ENCODE data around the gene GAMT. TPM values are rescaled to one million over a fixed set of nuclear protein-coding genes. Genes with fewer than 3 reads are reported as not detected.

Gene GAMT
- total and polyA plus RNA-seq, 3 experiments from 2014 or later = 20.4 to 29.5 (median 29.0) TPM

DNA sequence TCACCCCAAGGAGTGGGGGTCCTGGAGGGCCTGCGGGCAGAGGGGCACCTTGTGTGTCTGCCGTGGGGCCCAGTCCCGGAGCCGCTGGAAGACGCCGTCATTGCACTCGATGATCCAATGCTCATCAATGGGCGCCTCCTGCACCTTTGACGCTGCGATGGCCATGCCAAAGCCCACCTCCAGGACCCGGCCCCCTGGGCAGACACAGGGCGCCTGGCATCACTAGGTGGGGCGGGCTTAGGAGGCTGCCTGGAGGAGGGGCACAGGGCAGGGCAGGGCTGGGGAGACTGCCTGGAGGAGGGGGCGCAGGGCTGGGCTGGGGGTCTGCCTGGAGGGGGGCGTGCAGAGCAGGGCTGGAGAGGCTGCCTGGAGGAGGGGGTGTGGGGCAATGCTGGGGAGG, 1.6 kb downstream of the GAMT start:
- H3K36me3 ChIP-seq (ENCODE audit: insufficient read depth, low read length) = no peaks in the 10 kb centered on the region
- H3K4me3 ChIP-seq (ENCODE audit: low read length) = no peak overlapping the region
- Mint-ChIP-seq H3K4me3 (peak overlapping the region in 1 of 7 donors; percentile 13), H3K27ac (no peak overlapping the region), H3K4me1 (peaks cover 0 to 25% (median 4%) of the 10 kb centered on the region in 3 donors), H3K9me3 (no peaks in the 10 kb centered on the region), H3K36me3 (no peaks in the 10 kb centered on the region), H3K27me3 (peaks cover 5 to 8% of the 10 kb centered on the region in 2 donors)
- H3K27ac ChIP-seq (ENCODE audit: low read depth, low read length) = no peak overlapping the region
- DNase-seq = no peak
- CTCF ChIA-PET = no interaction called here
- H3K27me3 ChIP-seq (ENCODE audit: insufficient read depth, low read length, poor library complexity, severe bottlenecking) = no peaks in the 10 kb centered on the region
- peaks cover 23% of the 10 kb centered on the region for H3K4me1 ChIP-seq (ENCODE audit: insufficient read depth, low read length)
- POLR2A ChIA-PET = no interaction called here
- H3K9me3 ChIP-seq (ENCODE audit: low read length) = no peaks in the 10 kb centered on the region

DNA sequence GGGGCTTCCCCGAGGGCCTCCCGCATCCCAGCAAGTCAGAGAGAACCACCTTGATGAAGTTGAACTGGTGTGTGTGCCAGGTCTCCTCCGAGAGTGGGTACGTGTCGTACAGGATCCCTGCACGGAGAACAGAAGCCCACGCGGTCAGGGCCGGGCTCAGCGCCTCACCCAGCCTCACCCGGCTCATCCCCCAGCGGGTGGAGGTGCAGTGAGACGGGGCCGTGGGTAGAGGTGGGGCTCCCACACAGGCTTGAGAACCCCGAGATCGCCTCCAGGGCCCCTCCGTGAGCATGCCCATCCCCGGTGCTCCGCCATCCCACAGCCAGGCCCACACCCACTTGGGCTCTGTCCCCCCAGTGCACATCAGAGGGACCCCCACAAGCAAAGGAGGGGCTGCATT, 2.3 kb downstream of the GAMT start:
- Histone ChIP-seq H3K9me3 (ENCODE audit: low read length) (no peaks in the 10 kb centered on the region), H3K4me3 (ENCODE audit: low read length) (no peak overlapping the region), H3K27me3 (ENCODE audit: insufficient read depth, low read length, poor library complexity, severe bottlenecking) (no peaks in the 10 kb centered on the region), H3K36me3 (ENCODE audit: insufficient read depth, low read length) (no peaks in the 10 kb centered on the region), H3K4me1 (ENCODE audit: insufficient read depth, low read length) (peaks cover 23% of the 10 kb centered on the region), H3K27ac (ENCODE audit: low read depth, low read length) (no peak overlapping the region)
- no peaks in the 10 kb centered on the region for H3K9me3 Mint-ChIP-seq
- POLR2A ChIA-PET = no interaction called here
- peaks cover 0 to 25% (median 4%) of the 10 kb centered on the region in 3 donors for H3K4me1 Mint-ChIP-seq
- peaks cover 5 to 8% of the 10 kb centered on the region in 2 donors for H3K27me3 Mint-ChIP-seq
- peak overlapping the region in 1 of 8 donors; percentile 92 for H3K27ac Mint-ChIP-seq
- DNase-seq = no peak
- peaks cover 0 to 1% (median 0%) of the 10 kb centered on the region in 3 donors for H3K36me3 Mint-ChIP-seq
- CTCF ChIA-PET = no interaction called here
- H3K4me3 Mint-ChIP-seq = no peak overlapping the region

DNA sequence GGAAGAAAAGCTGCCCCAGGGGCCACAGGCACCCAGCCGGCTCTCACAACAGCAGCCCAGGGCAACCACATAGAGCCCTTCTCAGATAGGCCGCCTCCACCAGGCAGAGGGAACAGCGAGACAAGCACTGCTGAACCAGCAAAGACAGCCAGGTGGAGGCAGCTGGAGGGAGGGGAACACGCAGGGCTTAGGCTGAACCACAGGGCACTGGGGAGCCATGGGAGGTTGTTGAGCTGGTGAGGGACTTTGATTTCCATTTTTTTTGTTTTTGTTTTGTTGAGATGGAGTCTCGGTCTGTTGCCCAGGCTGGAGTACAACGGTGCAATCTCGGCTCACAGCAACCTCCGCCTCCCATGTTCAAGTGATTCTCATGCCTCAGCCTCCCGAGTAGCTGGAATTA, 3.5 kb downstream of the GAMT start:
- no peak overlapping the region for H3K4me3 Mint-ChIP-seq
- ChIA-PET POLR2A (no interaction called here), CTCF (no interaction called here)
- no peaks in the 10 kb centered on the region for H3K9me3 Mint-ChIP-seq
- Histone ChIP-seq H3K4me1 (ENCODE audit: insufficient read depth, low read length) (peaks cover 23% of the 10 kb centered on the region), H3K27ac (ENCODE audit: low read depth, low read length) (no peak overlapping the region), H3K27me3 (ENCODE audit: insufficient read depth, low read length, poor library complexity, severe bottlenecking) (no peaks in the 10 kb centered on the region), H3K9me3 (ENCODE audit: low read length) (no peaks in the 10 kb centered on the region), H3K4me3 (ENCODE audit: low read length) (no peak overlapping the region), H3K36me3 (ENCODE audit: insufficient read depth, low read length) (no peaks in the 10 kb centered on the region)
- H3K27me3 Mint-ChIP-seq = peaks cover 4% of the 10 kb centered on the region in 2 donors
- peaks cover 0 to 24% (median 4%) of the 10 kb centered on the region in 3 donors for H3K4me1 Mint-ChIP-seq
- H3K36me3 Mint-ChIP-seq = peaks cover 0 to 10% (median 0%) of the 10 kb centered on the region in 3 donors
- no peak for DNase-seq
- H3K27ac Mint-ChIP-seq = no peak overlapping the region

DNA sequence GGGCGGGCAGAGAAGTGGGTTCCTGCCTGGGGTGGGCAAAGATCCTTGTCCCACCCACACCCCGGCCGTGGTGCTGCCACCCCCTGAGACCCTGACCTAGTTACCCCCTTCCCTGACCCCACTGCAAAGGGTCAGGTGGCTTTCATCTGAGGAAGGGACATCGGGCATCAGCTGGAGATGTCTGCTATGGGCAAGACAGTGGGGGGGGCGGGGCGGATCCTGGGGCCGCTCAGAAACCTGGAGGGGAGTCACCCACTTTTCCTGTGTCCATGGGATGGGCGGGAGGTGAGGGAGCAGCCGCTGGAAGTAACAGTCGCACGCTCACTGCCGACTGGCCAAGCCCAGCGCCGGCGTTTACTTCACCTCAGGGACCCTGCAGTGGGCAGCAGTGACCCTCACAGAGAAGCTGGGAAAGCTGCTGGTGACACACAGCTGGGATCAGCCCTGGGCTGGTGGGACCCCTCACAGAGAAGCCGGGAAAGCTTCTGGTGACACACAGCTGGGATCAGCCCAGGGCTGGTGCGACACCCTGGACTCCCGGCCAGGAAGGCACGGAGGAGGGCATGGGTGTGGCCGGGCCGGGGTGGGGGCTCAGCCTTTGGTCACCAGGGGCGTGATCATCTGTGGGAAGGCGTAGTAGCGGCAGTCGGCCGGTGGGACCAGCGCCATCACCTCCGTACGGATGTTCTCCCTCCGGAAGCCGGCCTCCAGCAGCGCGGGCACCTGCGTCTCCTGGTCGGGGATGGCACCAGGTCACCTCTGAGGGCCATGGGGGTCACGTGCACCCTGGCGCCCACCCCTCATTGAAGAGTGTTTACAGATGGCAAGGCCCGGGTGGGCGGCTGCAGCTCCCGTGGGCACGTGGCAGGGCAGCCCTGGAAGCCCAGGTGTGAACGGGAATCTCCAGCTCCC, 4.3 kb downstream of the GAMT start:
- H3K36me3 Mint-ChIP-seq = peaks cover 0 to 17% (median 0%) of the 10 kb centered on the region in 3 donors
- H3K9me3 ChIP-seq (ENCODE audit: low read length) = no peaks in the 10 kb centered on the region
- H3K4me1 ChIP-seq (ENCODE audit: insufficient read depth, low read length) = peaks cover 18% of the 10 kb centered on the region
- no peaks in the 10 kb centered on the region for H3K27me3 ChIP-seq (ENCODE audit: insufficient read depth, low read length, poor library complexity, severe bottlenecking)
- no peak overlapping the region for H3K4me3 Mint-ChIP-seq
- POLR2A ChIA-PET = no interaction called here
- H3K27ac ChIP-seq (ENCODE audit: low read depth, low read length) = no peak overlapping the region
- no peak overlapping the region for H3K4me3 ChIP-seq (ENCODE audit: low read length)
- H3K27me3 Mint-ChIP-seq = no peaks in the 10 kb centered on the region
- H3K4me1 Mint-ChIP-seq = peaks cover 0 to 19% (median 0%) of the 10 kb centered on the region in 3 donors
- DNase-seq = no peak
- no peaks in the 10 kb centered on the region for H3K9me3 Mint-ChIP-seq
- no peak overlapping the region for H3K27ac Mint-ChIP-seq
- CTCF ChIA-PET = no interaction called here
- H3K36me3 ChIP-seq (ENCODE audit: insufficient read depth, low read length) = no peaks in the 10 kb centered on the region

DNA sequence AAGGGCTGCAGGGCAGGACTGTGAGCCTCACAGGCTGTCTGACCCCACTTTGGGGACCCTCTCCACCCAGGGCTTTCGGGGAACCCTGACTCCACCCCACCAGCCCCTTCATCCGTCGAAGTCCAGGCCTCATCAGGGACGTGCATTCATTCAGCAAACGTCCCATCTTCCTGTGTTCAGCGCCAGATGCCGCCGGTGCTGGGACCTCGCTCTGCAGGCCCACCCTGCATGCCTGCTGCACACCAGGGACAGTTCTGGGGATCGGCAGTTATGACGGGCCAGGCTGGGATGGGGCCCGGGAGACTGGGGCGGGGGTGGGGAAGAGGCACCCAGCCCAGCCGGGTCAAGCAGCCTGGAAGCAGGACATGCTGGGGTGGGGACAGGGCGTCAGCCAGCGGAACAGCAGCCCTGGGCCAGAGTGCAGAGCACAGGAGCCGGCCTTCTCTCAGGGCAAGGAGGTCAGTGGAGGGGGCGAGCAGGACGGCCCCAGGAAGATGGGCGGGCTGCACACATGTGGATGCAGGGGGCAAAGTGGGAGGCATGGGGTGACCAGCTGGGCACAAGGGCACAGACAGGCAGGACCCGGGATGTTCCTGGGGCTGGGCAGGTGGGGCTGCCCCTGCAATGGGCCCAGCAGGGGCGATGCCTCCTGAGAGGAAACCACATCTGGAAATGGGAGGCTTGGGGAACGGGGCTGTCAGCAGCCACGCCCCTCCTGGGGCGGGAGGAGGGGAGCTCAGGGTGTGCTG, 5.1 kb downstream of the GAMT start:
- H3K4me3 ChIP-seq (ENCODE audit: low read length) = no peak overlapping the region
- H3K4me3 Mint-ChIP-seq = no peak overlapping the region
- H3K9me3 Mint-ChIP-seq = no peaks in the 10 kb centered on the region
- H3K4me1 ChIP-seq (ENCODE audit: insufficient read depth, low read length) = peaks cover 13% of the 10 kb centered on the region
- ChIA-PET CTCF (no interaction called here), POLR2A (no interaction called here)
- H3K4me1 Mint-ChIP-seq = peaks cover 0 to 19% (median 0%) of the 10 kb centered on the region in 3 donors
- H3K27me3 Mint-ChIP-seq = no peaks in the 10 kb centered on the region
- peaks cover 0 to 20% (median 0%) of the 10 kb centered on the region in 3 donors for H3K36me3 Mint-ChIP-seq
- no peak for DNase-seq
- H3K27ac Mint-ChIP-seq = no peak overlapping the region
- H3K27ac ChIP-seq (ENCODE audit: low read depth, low read length) = no peak overlapping the region
- H3K36me3 ChIP-seq (ENCODE audit: insufficient read depth, low read length) = no peaks in the 10 kb centered on the region
- no peaks in the 10 kb centered on the region for H3K9me3 ChIP-seq (ENCODE audit: low read length)
- H3K27me3 ChIP-seq (ENCODE audit: insufficient read depth, low read length, poor library complexity, severe bottlenecking) = no peaks in the 10 kb centered on the region

DNA sequence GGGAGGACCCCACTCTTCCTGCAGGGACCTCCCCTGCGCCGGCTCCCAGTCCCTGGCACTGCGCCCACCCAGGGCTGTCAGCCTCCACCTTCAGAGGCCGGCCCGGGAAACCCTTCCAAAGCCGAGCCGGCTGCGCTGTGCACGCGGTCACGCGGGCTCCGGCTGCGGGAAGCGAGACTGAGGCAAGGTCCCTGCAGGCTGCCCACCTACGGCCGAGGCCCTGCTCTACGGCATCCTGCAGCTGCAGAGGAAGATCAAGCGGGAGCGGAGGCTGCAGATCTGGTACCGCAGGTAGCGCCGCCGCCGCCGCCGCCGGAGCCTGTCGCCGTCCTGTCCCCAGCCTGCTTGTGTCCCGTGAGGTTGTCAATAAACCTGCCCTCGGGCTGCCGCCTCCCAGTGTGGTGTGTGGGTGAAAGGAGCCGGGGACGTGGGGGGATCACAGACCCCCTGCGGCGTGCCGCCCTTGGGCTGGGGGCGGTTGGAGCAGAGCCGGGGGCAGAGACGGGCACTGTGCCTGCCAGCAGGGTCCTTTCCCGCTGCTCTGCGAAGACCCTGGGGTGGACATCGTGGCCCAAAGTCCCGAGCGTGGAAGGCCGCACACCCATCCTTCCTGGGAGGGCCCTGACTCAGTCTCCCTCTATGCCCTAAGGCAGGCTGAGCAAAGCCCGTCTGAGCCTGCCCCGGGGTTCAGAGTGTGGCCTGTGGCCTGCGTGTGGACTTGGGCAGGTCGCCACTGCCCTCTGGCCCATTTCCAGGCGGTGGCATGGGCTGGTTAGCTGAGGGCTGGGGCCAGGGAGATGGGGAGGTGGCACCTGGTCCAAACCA, 5.9 kb downstream of the GAMT start:
- Histone ChIP-seq H3K9me3 (ENCODE audit: low read length) (no peaks in the 10 kb centered on the region), H3K4me1 (ENCODE audit: insufficient read depth, low read length) (peaks cover 8% of the 10 kb centered on the region), H3K36me3 (ENCODE audit: insufficient read depth, low read length) (no peaks in the 10 kb centered on the region), H3K27ac (ENCODE audit: low read depth, low read length) (no peak overlapping the region), H3K27me3 (ENCODE audit: insufficient read depth, low read length, poor library complexity, severe bottlenecking) (no peaks in the 10 kb centered on the region), H3K4me3 (ENCODE audit: low read length) (no peak overlapping the region)
- CTCF ChIA-PET = no interaction called here
- no peak overlapping the region for H3K4me3 Mint-ChIP-seq
- H3K27ac Mint-ChIP-seq = no peak overlapping the region
- H3K27me3 Mint-ChIP-seq = no peaks in the 10 kb centered on the region
- peaks cover 0 to 14% (median 0%) of the 10 kb centered on the region in 3 donors for H3K4me1 Mint-ChIP-seq
- no peak for DNase-seq
- H3K36me3 Mint-ChIP-seq = peaks cover 0 to 26% (median 0%) of the 10 kb centered on the region in 3 donors
- POLR2A ChIA-PET = no interaction called here
- no peaks in the 10 kb centered on the region for H3K9me3 Mint-ChIP-seq

DNA sequence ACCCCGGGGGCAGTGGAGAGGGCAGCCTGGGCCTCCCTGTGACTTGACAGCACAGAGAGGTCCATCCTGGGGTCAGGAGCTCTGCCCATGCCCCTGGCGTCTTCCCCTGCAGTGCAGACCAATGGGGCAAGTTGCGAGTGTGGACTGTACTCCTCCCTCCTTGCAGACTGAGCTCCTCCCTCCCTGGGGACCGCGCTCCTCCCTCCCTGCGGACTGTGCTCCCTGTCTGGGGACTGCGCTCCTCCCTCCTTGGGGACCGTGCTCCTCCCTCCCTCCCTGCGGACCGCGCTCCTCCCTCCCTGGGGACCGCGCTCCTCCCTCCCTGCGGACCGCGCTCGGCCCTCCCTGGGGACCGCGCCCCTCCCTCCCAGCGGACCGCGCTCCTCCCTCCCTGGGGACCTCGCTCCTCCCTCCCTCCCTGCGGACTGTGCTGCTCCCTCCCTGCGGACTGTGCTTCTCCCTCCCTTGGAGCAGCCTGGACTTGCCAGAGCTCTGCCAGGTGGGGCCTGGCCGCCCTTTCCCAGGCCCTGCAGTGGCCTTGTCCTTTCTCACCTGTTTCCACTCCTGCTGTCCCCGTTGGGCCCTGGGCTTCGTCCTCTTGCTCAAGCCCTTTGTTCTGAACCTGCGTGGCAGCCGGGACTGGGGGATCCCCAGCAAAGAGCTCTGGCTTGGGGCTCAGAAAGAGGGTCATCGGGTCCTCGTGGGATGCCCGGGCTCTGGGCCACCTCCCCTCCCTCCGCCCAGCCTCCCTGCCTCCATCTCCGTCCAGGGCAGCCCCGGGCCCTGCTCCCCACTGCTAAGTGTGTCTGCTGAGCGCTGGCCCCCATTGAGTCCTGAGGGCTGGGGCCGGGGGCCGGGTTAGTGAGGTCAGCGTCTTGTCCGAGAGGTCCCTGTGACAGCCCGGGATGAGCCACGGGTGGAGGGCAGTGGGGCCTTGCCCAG, 6.8 kb downstream of the GAMT start:
- Histone ChIP-seq H3K9me3 (ENCODE audit: low read length) (no peaks in the 10 kb centered on the region), H3K4me3 (ENCODE audit: low read length) (no peak overlapping the region), H3K27ac (ENCODE audit: low read depth, low read length) (no peak overlapping the region), H3K4me1 (ENCODE audit: insufficient read depth, low read length) (peaks cover 4% of the 10 kb centered on the region), H3K36me3 (ENCODE audit: insufficient read depth, low read length) (peaks cover under 1% of the 10 kb centered on the region), H3K27me3 (ENCODE audit: insufficient read depth, low read length, poor library complexity, severe bottlenecking) (no peaks in the 10 kb centered on the region)
- no peak for DNase-seq
- Mint-ChIP-seq H3K36me3 (peaks cover 0 to 33% (median under 1%) of the 10 kb centered on the region in 3 donors), H3K9me3 (no peaks in the 10 kb centered on the region), H3K27ac (no peak overlapping the region), H3K27me3 (no peaks in the 10 kb centered on the region), H3K4me1 (peaks cover 0 to 11% (median 0%) of the 10 kb centered on the region in 3 donors), H3K4me3 (no peak overlapping the region)
- ChIA-PET CTCF (no interaction called here), POLR2A (no interaction called here)

All from CD8-positive, alpha-beta memory T cell (primary cell).